ENCODE results near the gene PDPN. TPM values are rescaled to one million over a fixed set of nuclear protein-coding genes. Genes with fewer than 3 reads are reported as not detected.

PDPN gene
- total and polyA plus RNA-seq, 2 of the 4 experiments (the other 2 are of a cell fraction) = 0.31 TPM; not detected in 1

DNA sequence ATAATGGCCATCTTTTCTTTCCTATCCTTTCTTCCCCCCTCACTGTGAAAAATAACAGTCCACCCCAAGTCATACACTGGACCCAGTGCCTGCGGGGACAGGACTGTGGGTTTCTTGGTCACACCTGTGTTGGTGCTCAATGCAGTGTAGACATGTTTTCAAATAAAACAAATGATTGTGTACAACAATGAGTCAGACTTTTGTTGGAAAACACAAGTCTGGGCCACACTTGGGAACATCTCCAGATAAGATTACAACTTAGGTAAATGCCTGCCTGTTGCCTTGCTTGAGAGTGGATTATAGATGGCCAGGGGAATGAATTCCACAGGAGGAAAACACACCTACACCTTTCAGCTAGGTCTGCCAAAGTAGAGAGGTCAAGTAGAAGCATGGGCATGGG lies 34.1 kb downstream of the PDPN start:
- Histone ChIP-seq H3K79me1 (ENCODE audit: low read depth in 1 of 2, low read length in 2 of 2) (no peaks in the 10 kb centered on the region), H2BK120ac (ENCODE audit: low read depth, low read length) (no peak overlapping the region), H3K14ac (replicated peaks; ENCODE audit: low read depth, low read length) (no peak overlapping the region), H3K4ac (ENCODE audit: low read depth, low read length) (no peak overlapping the region), H4K8ac (ENCODE audit: low read depth in 2 of 2, low read length in 2 of 2) (no peak overlapping the region), H2AK9ac (replicated peaks; ENCODE audit: low read depth, low read length, poor library complexity) (no peak overlapping the region), H3K56ac (ENCODE audit: extremely low read depth, insufficient read depth, low read length) (no peak overlapping the region), H3K4me1 (ENCODE audit: control insufficient read depth, insufficient read depth, low read length) (peaks cover 2% of the 10 kb centered on the region; the same call in 1 of the 2 replicates), H3K23ac (ENCODE audit: low read depth, low read length) (no peak overlapping the region), H2BK5ac (ENCODE audit: low read depth, low read length, poor library complexity, severe bottlenecking) (no peak overlapping the region), H3K27ac (ENCODE audit: insufficient read depth, low read length) (peak overlapping the region; percentile 52; the same call in 1 of the 2 replicates), H2AK5ac (ENCODE audit: low read depth, low read length) (no peak overlapping the region), H2AFZ (replicated peaks; ENCODE audit: low read length, poor library complexity) (no peak overlapping the region), H3K9me1 (ENCODE audit: insufficient read depth, low read length) (no peaks in the 10 kb centered on the region), H3K4me3 (ENCODE audit: insufficient read depth, low read depth, low read length) (no peak overlapping the region), H2BK15ac (ENCODE audit: low read depth, low read length) (no peak overlapping the region), H3K4me2 (ENCODE audit: low read depth, low read length) (no peak overlapping the region), H3K18ac (ENCODE audit: low read depth, low read length) (no peak overlapping the region; the same call in 1 of the 2 replicates), H3K9me3 (ENCODE audit: control insufficient read depth, insufficient read depth, low read length) (peaks cover 24% of the 10 kb centered on the region), H3K36me3 (ENCODE audit: control insufficient read depth, insufficient read depth, low read length) (no peaks in the 10 kb centered on the region), H3K27me3 (ENCODE audit: control insufficient read depth, insufficient read depth, low read length) (no peaks in the 10 kb centered on the region), H3K9ac (ENCODE audit: low read depth, low read length) (no peak overlapping the region), H2BK20ac (ENCODE audit: low read depth, low read length) (no peak overlapping the region), H4K20me1 (ENCODE audit: insufficient read depth, low read length) (no peaks in the 10 kb centered on the region), H4K91ac (ENCODE audit: insufficient read depth, low read depth, low read length) (no peak overlapping the region), H4K5ac (ENCODE audit: low read depth, low read length) (no peak overlapping the region)
- intact Hi-C loops (cut with micrococcal nuclease) = no loop called here
- dilution Hi-C loops (cut with HindIII; ENCODE audit: low sequenced_read_pairs, unreplicated experiment) = no loop called here
- WGBS, 2 experiments (ENCODE audit: extremely low coverage in 2 of 2, insufficient read length in 1 of 2) = no CpG with 5 or more reads among the region's 1 CpG
- ATAC-seq (ENCODE audit: low read depth) = no peak
- in situ Hi-C loops (cut with MboI; ENCODE audit: low sequenced_read_pairs) = no loop called here
- TF ChIP-seq ELK1 (IDR thresholded peaks at IDR 0.05; ENCODE audit: borderline replicate concordance, low read depth, low read length) = no peak
- TF ChIP-seq NFE2L2 (IDR thresholded peaks at IDR 0.05; ENCODE audit: low read depth, low read length) = no peak
- no peak for TF ChIP-seq USF2 (IDR thresholded peaks at IDR 0.05; ENCODE audit: low read depth, low read length)
- TF ChIP-seq RFX5 (IDR thresholded peaks at IDR 0.05; ENCODE audit: low read depth, low read length) = no peak
- TF ChIP-seq MAZ (IDR thresholded peaks at IDR 0.05; ENCODE audit: borderline replicate concordance, low read depth, low read length) = no peak
- no peak for TF ChIP-seq POLR2A (IDR thresholded peaks at IDR 0.05; ENCODE audit: low read depth, low read length)
- no peak for TF ChIP-seq FOS (IDR thresholded peaks at IDR 0.05; ENCODE audit: low read depth, low read length)
- no peak for TF ChIP-seq MAFK (IDR thresholded peaks at IDR 0.05; ENCODE audit: low read depth, low read length)
- no peak for TF ChIP-seq CEBPB (IDR thresholded peaks at IDR 0.05; ENCODE audit: low read depth, low read length)
- TF ChIP-seq RCOR1 (IDR thresholded peaks at IDR 0.05; ENCODE audit: insufficient replicate concordance, low read length) = no peak
- no peak for TF ChIP-seq RAD21 (IDR thresholded peaks at IDR 0.05; ENCODE audit: low read length)
- no peak for TF ChIP-seq MXI1 (IDR thresholded peaks at IDR 0.05; ENCODE audit: borderline replicate concordance, low read depth, low read length)
- TF ChIP-seq BHLHE40 (IDR thresholded peaks at IDR 0.05; ENCODE audit: low read depth, low read length) = no peak
- TF ChIP-seq CTCF (conservative IDR thresholded peaks at IDR 0.05; ENCODE audit: low read depth, low read length) = no peak
- TF ChIP-seq SMC3 (IDR thresholded peaks at IDR 0.05; ENCODE audit: low read depth, low read length) = no peak
- TF ChIP-seq CHD1 (IDR thresholded peaks at IDR 0.05; ENCODE audit: low read depth, low read length) = no peak
- no TSS peak for BruUV-seq (replicated peaks)
- ChIA-PET CTCF (no interaction called here), POLR2A (ENCODE audit: unreplicated experiment) (no interaction called here)
- no peak for DNase-seq

Measured in IMR-90 (cell line).